GM19397 (cell line): ENCODE results near the gene SPACDR.

Source experiments
- ATAC-seq: cut with Tn5 transposase; IDR thresholded peaks from one replicate; pipeline ENCODE4 v1.9.1; 2021; ENCODE audit warnings: mild to moderate bottlenecking, moderate library complexity; ENCODE audit not compliant: unreplicated experiment

Gene SPACDR

GRCh38 chr7:100486111-100486636 is 22.1 kb upstream of the SPACDR start:
- no peak for ATAC-seq

GRCh38 chr7:100485471-100485876 is 21.4 kb upstream of the SPACDR start:
- no peak for ATAC-seq

DNA sequence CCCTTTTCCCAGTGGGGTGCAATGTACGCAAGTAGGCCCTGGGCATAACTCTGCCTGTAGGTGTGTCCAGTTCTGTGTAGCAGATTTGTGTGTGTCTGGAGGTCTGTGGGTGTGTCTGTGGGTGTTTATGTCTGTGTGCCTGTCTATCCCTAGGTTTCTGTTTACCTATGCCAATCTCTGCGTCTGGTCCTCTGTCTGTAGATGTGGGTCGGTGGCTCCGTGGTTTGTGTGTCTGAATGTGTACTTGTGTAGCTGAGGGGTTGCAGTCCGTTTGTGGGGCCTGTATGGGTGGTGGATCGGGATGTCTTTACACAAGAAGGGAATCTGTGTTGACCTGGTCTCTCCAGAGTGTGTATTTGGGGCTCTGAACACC is 20.6 kb upstream of the SPACDR start:
- no peak for ATAC-seq

DNA sequence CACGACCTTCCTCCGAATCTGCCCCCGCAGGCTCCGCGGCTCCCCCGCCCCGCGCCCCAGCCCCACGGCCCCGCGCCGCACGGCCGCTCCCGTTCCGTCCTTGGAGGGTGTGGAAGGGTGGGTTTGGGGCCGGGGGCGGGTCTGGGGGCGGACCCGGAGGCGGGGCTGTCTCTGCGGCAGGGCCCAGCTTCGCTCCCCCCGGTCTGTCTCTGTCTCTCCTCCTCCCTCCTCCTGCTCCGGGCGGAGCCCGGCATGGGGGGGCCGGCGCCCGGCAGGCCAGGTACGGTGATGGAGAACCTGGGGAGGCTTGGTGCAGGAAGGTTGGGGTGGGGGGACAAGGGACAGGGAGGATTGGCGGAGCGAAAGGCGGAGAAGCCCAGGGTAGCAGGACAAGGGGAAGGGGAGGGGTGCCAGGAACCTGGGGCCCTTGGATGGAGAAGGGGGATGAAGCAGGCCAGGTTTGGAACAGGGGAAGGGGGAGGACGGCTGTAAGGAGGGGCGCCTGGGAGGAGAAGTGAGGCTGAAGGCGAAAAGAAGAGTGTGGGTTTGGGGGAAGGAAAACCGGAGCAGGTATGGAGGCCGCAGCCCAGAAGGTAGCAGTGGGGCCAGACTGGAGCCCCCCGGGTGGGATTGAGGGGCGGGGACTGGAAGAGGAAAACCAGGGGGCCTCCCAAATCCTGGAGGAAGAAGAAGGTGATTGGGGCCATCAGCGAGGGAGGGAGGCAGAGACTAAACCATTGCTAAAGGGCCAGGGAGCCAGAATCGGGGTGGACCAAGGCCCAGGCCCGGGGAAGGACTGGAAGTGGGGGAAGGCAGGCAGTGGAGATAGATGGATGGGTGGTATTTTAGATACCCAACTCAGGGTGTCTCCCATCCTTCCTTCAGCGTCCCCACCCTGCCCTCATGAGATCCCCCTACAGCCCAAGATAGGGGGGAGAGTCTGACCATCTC is 19.9 kb upstream of the SPACDR start, which contains the start of gene NYAP1:
TSS of gene NYAP1 (plus strand) at position 206 of the 951 bp plus-strand sequence. CDS start 1,385 bp downstream, outside the sequence.
- peak; percentile 16 for ATAC-seq

- peak; percentile 47 for ATAC-seq
Observed at GRCh38 chr7:100483090-100483721, 19.1 kb upstream of the SPACDR start.

DNA sequence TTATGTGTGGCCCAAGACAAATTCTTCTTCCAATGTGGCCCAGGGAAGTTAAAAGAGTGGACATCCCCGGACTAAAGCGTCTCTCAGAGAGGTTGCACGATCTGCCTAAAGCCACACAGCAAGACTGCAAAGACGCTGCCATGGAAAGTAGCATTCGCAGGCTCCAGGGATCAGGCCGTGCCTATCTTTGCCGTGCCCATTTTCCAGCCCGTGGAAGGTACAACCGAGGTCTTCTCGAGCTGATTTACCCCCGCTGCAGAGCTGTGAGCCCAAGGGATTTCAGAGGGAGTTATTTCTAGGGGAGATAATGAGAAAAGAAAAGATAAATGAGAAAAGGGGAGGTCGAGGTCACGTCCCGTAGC is 18.6 kb upstream of the SPACDR start:
- ATAC-seq: no peak

DNA sequence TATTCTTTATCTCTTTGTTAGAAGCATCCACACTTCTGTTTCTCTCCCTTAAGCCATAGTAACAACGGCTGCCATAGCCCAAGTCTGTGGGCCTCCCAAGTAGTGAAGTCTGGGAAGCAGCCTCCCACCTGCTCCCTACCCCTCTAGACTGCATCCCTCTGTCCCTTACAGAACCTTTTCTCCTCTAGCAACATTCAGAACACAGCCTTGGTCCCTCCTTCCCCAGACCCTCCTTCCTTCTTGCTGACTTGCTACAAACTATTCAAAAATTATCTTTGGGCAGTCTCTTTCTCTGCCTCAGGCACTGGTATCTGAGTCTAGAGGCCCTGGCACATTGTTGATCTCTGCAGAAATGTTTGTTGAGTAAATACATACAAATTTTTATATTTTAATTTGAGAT is 17.4 kb upstream of the SPACDR start:
- ATAC-seq: no peak

DNA sequence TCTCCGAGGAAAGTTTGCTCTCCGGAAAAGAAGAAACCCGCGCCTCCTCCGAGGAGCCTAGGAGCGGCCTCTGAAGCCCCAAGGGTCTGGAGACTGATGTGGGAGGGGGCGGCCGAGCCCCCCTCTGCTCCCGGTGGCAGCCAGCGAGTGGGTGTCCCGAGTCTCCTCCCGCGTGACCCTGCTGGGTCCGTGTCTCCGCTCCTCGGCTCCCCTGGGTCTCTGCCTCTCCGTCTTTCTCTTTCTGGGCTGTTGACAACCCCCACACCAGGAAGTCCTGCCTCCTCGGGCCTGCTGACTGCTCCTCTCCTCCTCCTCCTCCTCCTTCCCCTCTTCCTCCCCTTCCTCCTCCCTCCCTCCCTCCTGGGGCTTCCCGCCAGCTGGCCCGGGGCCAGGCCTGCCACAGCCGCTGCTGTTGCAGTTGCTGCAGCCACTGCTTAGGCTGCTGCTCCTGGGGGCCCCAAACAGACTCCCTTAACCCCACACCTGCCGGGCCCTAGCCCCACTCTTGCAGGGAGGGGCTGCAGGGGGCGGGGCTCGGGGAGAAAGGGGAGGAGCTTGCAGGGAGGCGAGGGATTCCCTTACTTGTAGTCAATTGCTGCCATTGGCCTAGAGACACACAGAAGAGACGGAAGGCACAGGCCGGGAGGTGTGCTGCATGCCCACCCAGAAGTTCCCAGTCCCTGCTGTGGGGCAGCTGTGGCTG is 15.0 kb upstream of the SPACDR start, which contains the start of gene TSC22D4:
TSS of gene TSC22D4 (minus strand) at position 257 of the 703 bp plus-strand sequence. CDS start 1,176 bp downstream, outside the sequence.
- ATAC-seq: peak; percentile 60

- ATAC-seq: no peak
Observed at GRCh38 chr7:100477871-100478267, 13.8 kb upstream of the SPACDR start.

DNA sequence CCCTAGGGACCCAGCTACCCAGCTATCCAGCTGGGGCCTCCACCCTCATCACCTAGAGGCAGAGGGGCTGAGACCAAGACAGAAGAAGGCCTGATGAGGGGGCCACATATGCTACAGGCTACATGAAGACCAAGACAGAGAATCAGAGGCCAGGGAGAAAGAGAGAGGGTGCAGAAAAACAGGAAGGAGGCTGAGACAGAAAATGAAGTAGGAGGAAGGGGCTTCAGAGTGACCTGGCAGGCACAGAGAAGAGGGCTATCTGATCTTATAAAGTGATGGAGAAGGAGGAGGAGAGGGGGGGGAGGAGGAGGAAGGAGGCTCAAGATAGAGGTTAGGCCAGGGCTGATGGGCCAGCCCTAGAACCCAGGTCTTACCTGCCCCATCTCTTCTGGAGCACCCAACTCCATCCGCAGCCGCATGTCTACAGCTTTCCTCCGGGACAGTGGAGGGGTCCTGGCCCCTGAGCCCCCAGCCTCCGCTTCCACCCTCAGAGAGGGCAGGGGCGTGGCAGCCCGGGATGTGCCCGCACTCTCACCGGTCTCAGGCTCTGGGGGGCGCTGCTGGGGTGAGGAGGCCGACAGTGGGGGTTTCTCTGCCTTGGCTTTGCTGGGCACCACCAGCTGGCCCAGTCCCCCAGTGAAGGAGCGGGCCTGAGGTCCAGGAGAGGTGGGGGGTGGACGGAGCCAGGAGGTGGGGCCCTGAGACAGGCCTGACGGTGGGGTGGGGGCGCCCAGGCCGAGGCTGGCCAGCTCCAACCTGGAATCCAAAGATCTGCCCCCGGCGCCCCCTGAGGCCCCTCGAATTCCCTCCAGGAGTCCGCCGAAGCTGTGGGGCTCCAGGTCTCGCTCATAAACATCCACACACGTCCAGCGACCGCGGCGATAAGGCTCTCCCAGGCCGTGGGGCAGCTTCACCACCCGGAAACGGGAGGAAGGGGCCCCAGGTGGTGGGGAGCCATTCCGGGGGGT is 13.1 kb upstream of the SPACDR start:
- ATAC-seq: no peak

DNA sequence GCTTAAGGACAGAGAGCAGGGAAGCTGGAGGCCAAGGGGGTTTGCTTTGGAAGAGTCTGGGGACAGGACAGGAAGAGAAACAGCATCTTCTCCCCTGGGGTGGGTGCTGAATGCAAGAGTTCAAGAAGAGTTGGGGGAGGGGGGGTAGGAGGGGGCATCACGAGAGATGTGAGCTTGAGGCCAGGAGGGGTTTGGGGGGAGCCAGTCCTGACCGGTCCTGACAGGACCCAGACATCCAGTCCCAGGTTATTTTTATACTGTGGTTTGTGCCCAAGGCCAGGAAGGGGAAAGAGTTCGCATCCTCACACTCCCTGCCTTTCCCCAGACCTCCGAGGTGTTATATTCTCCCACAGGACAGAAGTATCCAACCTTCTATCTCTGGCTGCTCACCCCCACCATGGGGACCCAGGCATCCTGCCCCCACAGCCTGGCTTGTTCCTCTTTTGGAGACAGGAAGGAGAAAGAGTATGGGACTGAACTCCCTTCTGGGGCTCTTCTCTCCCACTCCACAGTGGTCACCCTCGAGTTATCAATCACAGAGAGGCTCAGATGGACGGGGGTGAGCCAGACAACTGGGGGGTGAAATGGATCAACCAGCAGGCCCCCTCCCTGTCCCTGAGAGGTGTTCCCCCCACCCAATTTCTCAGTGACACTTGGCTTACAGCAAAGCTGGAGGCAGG is 12.2 kb upstream of the SPACDR start:
- no peak for ATAC-seq

- no peak for ATAC-seq
Observed at GRCh38 chr7:100475549-100475948, 11.5 kb upstream of the SPACDR start.

GRCh38 chr7:100472854-100473499 is 8.9 kb upstream of the SPACDR start:
- ATAC-seq: no peak

- no peak for ATAC-seq
Observed at GRCh38 chr7:100472121-100472851, 8.2 kb upstream of the SPACDR start.

GRCh38 chr7:100471021-100471420 is 7.0 kb upstream of the SPACDR start:
- ATAC-seq: no peak

GRCh38 chr7:100469227-100470044 is 5.4 kb upstream of the SPACDR start:
- peak; percentile 57 for ATAC-seq

- ATAC-seq: no peak
Observed at GRCh38 chr7:100467638-100468373, 3.7 kb upstream of the SPACDR start.
